OCI-M1 (cell line): Measurements from ENCODE around the gene IFI16.
A peak's percentile ranks its signal among the peaks of the same experiment; 100 is the strongest.
"Not testable (repeated sequence)": the region's sequence is repeated elsewhere in the genome, so short reads cannot be mapped to it uniquely, and the experiment has no call there.

Source experiments
- DNase-seq: peaks from one replicate; lab custom pipeline; 2025; lab: John Stamatoyannopoulos, UW

The IFI16 gene

GRCh38 chr1:159009704-159010361 is at the start of gene IFI16:
Gene IFI16 (plus strand): TSS chr1:159009907. CDS start chr1:159014681, 4,774 bp downstream.
- peak; percentile 97 for DNase-seq

- DNase-seq: no peak
Measured at GRCh38 chr1:158961178-158961577, 48.5 kb upstream of the IFI16 start.

DNA sequence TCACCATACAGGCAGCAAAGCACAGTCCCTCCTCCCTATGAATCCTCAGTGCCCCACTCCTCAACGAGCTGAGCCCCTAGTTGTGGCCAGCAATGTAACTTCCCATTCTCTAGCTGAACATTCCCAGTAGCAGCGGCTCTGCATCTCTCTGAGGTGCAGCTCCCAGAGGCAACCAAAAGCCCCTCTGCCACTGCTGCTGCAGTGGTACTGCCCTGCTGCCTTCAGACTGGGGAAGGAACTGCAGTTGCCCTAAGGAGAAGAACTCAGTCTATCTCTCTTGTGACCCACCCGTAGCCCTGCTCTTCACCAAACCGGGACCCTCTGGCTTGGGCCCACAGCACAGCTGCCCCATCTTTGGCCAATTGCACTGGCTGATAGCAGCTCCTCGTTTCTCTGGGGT is 46.7 kb upstream of the IFI16 start:
- DNase-seq: no peak

- no peak for DNase-seq
Measured at GRCh38 chr1:158969166-158969565, 40.5 kb upstream of the IFI16 start.

DNA sequence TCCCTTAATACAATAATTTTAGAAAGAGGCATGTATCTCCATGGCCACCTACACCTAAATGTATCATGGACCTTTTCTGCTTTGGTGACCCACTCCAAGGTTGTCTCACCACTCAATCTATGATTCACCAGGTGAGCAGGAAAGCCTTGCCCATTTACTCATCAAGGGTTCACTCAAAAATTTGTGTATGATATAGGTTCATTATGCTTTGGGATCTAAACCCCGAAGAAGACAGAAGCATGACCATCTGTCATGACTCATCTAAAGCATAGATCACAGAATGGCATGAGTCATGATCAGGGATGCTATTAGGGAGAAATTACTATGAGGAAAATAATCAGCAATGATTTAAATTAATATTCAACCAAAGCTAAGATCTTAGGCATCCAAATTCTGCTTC is 39.9 kb upstream of the IFI16 start:
- no peak for DNase-seq

DNA sequence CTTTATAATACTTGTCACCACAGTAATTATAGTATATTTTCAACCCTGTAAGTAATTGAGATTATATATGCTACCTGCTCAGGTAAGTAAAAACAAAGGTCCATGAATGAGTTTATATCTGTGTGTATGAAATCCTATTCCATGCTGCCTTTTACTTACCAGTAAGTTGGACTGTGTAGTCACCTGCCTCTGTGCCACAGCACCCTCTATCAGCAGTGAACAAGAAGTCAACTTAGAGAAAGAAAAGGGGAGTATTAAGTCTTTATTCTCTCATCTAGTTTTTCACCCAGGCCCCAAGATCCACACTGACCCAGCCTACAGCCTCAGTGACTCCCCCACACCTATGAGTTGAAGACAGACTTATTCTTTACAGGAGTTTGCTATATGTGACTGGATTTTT is 36.9 kb upstream of the IFI16 start:
- DNase-seq: peak; percentile 64

GRCh38 chr1:158976219-158976618 is 33.5 kb upstream of the IFI16 start:
- no peak for DNase-seq

GRCh38 chr1:158978730-158979129 is 31.0 kb upstream of the IFI16 start:
- no peak for DNase-seq

DNA sequence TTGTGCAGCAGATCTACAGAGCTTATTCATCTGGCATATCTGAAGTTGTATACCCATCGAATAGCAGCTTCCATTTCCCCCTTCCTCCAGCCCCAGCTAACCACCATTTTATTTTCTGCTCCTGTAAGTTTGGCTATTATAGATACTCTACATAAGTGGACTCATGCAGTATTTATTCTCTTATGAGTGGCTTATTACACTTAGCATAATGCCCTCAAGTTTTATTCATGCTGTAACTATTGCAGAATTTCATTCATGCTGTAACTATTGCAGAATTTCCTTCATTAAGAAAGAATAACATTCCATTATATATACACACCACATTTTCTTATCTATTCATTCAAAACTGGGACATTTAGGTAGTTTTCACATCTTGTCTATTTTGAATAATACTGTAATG is 30.5 kb upstream of the IFI16 start:
- no peak for DNase-seq

DNA sequence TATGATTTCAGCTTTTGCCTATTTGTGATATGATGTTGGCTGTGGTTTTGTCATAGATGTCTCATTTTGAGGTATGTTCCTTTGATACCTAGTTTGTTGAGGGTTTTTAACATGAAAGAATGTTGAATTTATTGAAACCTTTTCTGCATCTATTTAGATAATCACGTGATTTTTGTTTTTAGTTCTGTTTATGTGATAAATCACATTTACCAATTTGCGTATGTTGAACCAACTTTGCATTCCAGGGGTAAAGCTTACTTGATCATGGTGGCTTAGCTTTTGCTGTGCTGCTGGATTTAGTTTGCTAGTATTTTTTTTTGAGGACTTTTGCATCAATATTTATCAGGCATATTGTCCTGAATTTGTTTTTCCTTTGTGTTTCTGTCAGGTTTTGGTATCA is 26.5 kb upstream of the IFI16 start:
- no peak for DNase-seq

- DNase-seq: no peak
Measured at GRCh38 chr1:158984386-158984785, 25.3 kb upstream of the IFI16 start.

- no peak for DNase-seq
Measured at GRCh38 chr1:158989424-158989823, 20.3 kb upstream of the IFI16 start.

GRCh38 chr1:158992787-158993312 is 16.9 kb upstream of the IFI16 start:
- DNase-seq: no peak

DNA sequence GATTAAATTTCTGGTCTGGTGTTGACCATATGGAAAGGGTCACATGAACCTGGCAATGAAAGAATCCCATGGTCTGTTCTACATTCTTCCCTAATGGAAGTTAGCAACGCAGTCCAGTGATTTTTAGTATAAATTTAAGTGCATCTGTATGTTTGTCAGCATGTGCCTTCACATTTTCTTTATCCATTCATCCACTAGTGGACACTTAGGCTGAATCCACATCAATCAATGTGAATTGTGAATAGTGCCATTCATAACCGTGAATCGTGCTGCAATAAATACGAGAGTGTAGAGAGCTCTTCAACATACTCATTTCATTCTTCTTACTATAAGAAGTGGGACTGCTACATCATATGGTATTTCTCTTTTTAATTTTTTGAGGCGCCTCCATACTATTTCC is 12.7 kb upstream of the IFI16 start:
- no peak for DNase-seq

DNA sequence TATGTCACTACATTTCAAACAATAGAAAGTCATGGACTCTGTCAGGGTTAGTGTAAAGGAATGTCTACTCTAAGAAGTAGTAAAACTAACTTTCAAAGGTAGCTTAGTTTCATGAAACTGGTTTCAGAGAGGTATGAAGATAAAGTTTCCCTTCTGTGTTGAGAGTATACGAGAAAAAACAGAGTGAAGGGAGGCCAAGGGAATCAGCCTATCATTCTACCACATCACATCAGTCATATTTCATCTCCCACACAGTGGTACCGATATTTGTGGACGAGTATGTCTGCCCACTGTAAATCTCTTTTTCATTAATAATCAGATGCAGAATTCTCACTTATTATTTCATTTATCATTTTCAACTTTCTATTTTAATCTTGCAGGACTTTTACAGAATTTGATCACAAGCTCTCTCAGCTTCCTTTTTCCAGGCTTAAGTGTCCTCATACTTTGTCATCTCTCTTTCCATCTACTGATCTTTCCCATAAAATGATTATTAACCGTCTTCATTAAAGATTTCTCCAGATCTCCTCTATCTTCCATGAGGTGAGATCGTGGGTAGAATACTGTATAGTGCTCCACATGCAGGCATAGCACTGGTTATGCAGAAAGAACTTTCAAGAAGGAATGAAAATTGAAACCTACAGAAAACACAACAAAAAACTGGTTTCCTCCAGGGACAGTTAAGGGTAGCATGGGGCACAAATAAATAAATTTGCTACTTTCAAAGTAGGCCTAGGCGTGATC is 11.5 kb upstream of the IFI16 start:
- DNase-seq: no peak

DNA sequence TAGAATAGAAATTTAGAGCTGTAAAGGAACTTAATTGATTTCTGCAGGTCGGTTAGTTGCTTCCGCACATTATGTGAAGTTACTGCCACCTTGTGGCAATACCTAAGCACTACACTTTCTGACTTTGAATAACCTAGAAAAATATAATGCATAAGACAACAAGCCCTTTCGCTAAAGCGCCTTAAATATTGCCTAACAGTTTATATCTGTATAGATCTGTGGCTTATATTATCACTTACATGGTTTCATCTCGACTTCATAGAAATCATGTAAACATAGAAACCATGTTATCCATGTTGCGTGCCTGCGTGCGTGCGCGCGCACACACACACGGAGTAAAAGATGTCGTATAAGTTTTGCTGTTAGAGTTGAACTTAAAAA is 10.9 kb upstream of the IFI16 start:
- DNase-seq: peak; percentile 88

GRCh38 chr1:158999316-159000069 is 10.2 kb upstream of the IFI16 start:
- DNase-seq: no peak

GRCh38 chr1:159000070-159000409 is 9.7 kb upstream of the IFI16 start:
- DNase-seq: no peak

DNA sequence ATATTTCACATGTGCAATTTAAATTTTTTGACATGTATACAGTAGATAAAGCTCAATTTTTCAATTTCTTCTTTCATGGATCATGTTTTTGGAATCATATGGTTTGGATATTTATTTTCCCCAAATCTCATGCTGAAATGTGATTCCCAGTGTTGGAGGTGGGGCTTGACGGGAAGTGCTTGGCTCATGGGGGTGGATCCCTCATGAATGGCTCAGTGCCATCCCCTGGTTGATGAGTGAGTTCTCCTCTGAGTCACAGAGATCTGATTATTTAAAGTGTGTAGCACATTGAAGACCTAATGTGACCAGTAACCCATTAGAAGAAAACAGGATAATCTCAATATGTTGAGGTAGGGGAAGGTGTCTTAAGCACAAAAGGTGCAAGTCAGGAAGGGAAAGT is 9.1 kb upstream of the IFI16 start:
- peak; percentile 78 for DNase-seq

GRCh38 chr1:159005161-159005560 is 4.5 kb upstream of the IFI16 start:
- DNase-seq: no peak

GRCh38 chr1:159005676-159006075 is 4.0 kb upstream of the IFI16 start:
- DNase-seq: no peak

DNA sequence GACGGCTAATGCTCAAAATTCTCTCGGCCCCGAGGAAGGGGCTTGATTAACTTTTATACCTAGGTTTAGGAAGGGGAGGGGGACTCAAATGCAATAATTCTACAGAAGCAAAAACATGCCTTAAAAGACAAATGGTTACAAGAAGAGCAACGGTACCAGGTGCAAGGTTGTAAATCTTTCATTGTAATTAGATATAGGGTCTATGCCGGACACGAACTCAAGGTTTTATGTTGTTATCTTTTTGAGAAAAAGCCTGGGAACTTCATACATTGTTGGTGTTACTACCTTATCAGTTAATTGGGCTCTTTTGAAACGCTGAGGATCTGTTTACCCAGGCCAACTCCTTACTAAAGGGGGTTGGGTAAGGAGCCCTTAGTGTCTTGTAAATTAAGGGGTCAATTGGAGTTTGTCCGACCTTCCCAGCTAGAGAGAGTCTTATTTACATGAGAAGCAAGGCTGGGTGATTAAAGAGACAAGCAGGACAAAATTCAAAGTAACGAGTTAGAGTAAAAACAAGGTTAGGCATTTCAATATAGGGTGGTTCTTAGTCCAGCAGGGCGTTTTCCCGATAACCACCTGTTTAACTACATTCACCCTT is 3.4 kb upstream of the IFI16 start:
- DNase-seq: not testable (repeated sequence)

GRCh38 chr1:159007726-159008125 is 2.0 kb upstream of the IFI16 start:
- peak; percentile 35 for DNase-seq
